ENCODE measurements around the gene CYYR1.

CYYR1 gene

GRCh38 chr21:26572702-26573381 is at the start of gene CYYR1:
Gene CYYR1, minus strand, starts transcription at chr21:26573286. Its CDS starts 346 bp downstream, at chr21:26572940.
- TF ChIP-seq CTCF (IDR thresholded peaks at IDR 0.05; ENCODE audit: low read depth, low read length, missing control alignments), result no peak
- peak within 1 kb of the TSS; percentile 14; the same call in 1 of the 2 replicates for H3K4me3 ChIP-seq (replicated peaks; ENCODE audit: low read depth, low read length)
- no peak for DNase-seq (ENCODE audit: extremely low read depth, low read depth)

- H3K4me3 ChIP-seq (replicated peaks; ENCODE audit: low read depth, low read length), result no peak overlapping the region
- TF ChIP-seq CTCF (IDR thresholded peaks at IDR 0.05; ENCODE audit: low read depth, low read length, missing control alignments), result no peak
- no peak for DNase-seq (ENCODE audit: extremely low read depth, low read depth)
Observed at GRCh38 chr21:26617176-26617575, 44.1 kb upstream of the CYYR1 start.

- no peak for DNase-seq (ENCODE audit: extremely low read depth, low read depth)
- no peak for TF ChIP-seq CTCF (IDR thresholded peaks at IDR 0.05; ENCODE audit: low read depth, low read length, missing control alignments)
- H3K4me3 ChIP-seq (replicated peaks; ENCODE audit: low read depth, low read length), result no peak overlapping the region
Observed at GRCh38 chr21:26614251-26614650, 41.2 kb upstream of the CYYR1 start.

- TF ChIP-seq CTCF (IDR thresholded peaks at IDR 0.05; ENCODE audit: low read depth, low read length, missing control alignments), result no peak
- no peak for DNase-seq (ENCODE audit: extremely low read depth, low read depth)
- no peak overlapping the region for H3K4me3 ChIP-seq (replicated peaks; ENCODE audit: low read depth, low read length)
Observed at GRCh38 chr21:26599261-26599660, 26.2 kb upstream of the CYYR1 start.

- no peak for TF ChIP-seq CTCF (IDR thresholded peaks at IDR 0.05; ENCODE audit: low read depth, low read length, missing control alignments)
- H3K4me3 ChIP-seq (replicated peaks; ENCODE audit: low read depth, low read length), result no peak overlapping the region
- DNase-seq (ENCODE audit: extremely low read depth, low read depth), result no peak
Observed at GRCh38 chr21:26597981-26598380, 24.9 kb upstream of the CYYR1 start.

- TF ChIP-seq CTCF (IDR thresholded peaks at IDR 0.05; ENCODE audit: low read depth, low read length, missing control alignments), result no peak
- no peak for DNase-seq (ENCODE audit: extremely low read depth, low read depth)
- no peak overlapping the region for H3K4me3 ChIP-seq (replicated peaks; ENCODE audit: low read depth, low read length)
Observed at GRCh38 chr21:26597031-26597430, 23.9 kb upstream of the CYYR1 start.

GRCh38 chr21:26595971-26596370 is 22.9 kb upstream of the CYYR1 start:
- H3K4me3 ChIP-seq (replicated peaks; ENCODE audit: low read depth, low read length), result no peak overlapping the region
- no peak for DNase-seq (ENCODE audit: extremely low read depth, low read depth)
- TF ChIP-seq CTCF (IDR thresholded peaks at IDR 0.05; ENCODE audit: low read depth, low read length, missing control alignments), result no peak
